Renal cortical epithelial cell (primary cell): ENCODE results near the gene METRN. TPM values are rescaled to one million over a fixed set of nuclear protein-coding genes. Genes with fewer than 3 reads are reported as not detected.

Experiments
- DNase-seq: peaks from one replicate; pipeline ENCODE4 v3.0.0-alpha.2; 2011; ENCODE audit warnings: low read depth
- total RNA-seq: library from RNA; depleted of rRNA; stranded (reverse); fragments of >200 nt; gene quantifications from 2 replicates; pipeline ENCODE4 v1.2.3, GENCODE V29; 2014

Gene METRN
- total RNA-seq, 1 donor from 2014 or later, result 65.8 TPM

GRCh38 chr16:759110-759910 is 44.4 kb downstream of the METRN start:
- DNase-seq, result no peak

- no peak for DNase-seq
Observed at GRCh38 chr16:760065-760464, 45.1 kb downstream of the METRN start.

- peak; percentile 33 for DNase-seq
Observed at GRCh38 chr16:760545-761343, 45.8 kb downstream of the METRN start, which contains the start of gene MSLN. TSS of gene MSLN (plus strand) at chr16:760734. CDS start at chr16:762681, 1,947 bp downstream.

GRCh38 chr16:761625-762513 is 47.0 kb downstream of the METRN start:
- DNase-seq, result no peak

- no peak for DNase-seq
Observed at GRCh38 chr16:762595-763268, 47.8 kb downstream of the METRN start.

GRCh38 chr16:763369-764183 is 48.7 kb downstream of the METRN start:
- no peak for DNase-seq

- DNase-seq, result no peak
Observed at GRCh38 chr16:764184-764750, 49.3 kb downstream of the METRN start.

- no peak for DNase-seq
Observed at GRCh38 chr16:764848-765487, 50.0 kb downstream of the METRN start.

GRCh38 chr16:765488-765865 is 50.6 kb downstream of the METRN start:
- no peak for DNase-seq

GRCh38 chr16:766008-766819 is 51.3 kb downstream of the METRN start:
- no peak for DNase-seq

- no peak for DNase-seq
Observed at GRCh38 chr16:766820-767640, 52.1 kb downstream of the METRN start.

- DNase-seq, result no peak
Observed at GRCh38 chr16:767743-768235, 52.9 kb downstream of the METRN start.

- DNase-seq, result no peak
Observed at GRCh38 chr16:768428-768827, 53.5 kb downstream of the METRN start.
